Measurements from ENCODE around the gene SMPDL3B. TPM values are rescaled to one million over a fixed set of nuclear protein-coding genes. Genes with fewer than 3 reads are reported as not detected.

SMPDL3B gene
- polyA plus RNA-seq, 1 donor from 2014 or later = not detected

DNA sequence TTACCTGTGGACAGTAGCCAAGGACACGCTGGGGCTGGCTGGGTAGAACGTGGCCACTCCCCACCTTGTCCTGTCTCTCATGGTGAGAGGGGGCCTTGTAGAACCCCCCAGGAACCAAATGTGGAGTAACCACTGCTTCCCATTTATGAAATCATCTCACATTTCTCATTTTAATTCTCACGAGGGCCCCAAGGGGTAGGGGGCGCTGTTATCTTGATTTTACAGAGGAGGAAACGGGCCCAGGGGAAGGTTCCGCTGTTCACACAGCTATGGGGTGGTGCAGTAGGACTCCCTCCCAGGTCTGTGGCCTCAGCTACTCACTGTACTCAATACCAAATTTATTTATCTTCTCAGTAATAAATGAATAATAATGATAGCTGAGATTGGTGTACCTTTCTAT lies 5.5 kb downstream of the SMPDL3B start:
- Histone ChIP-seq H3K79me2 (replicated peaks; ENCODE audit: insufficient read depth, low read length) (no peaks in the 10 kb centered on the region), H3K9ac (ENCODE audit: low read length) (no peak overlapping the region), H3F3A (ENCODE audit: insufficient read depth, low read length, poor library complexity, severe bottlenecking) (no peaks in the 10 kb centered on the region), H3K27ac (ENCODE audit: low read length) (no peak overlapping the region), H3K27me3 (ENCODE audit: insufficient read depth, low read depth, low read length) (peaks cover 6% of the 10 kb centered on the region), H3K36me3 (ENCODE audit: insufficient read depth, low read length) (no peaks in the 10 kb centered on the region), H2AFZ (ENCODE audit: low read depth, low read length) (no peak overlapping the region), H3K9me2 (ENCODE audit: insufficient read depth, low read length) (no peaks in the 10 kb centered on the region), H3K9me3 (ENCODE audit: low read length) (no peaks in the 10 kb centered on the region), H4K20me1 (ENCODE audit: insufficient read depth) (no peaks in the 10 kb centered on the region), H3K4me2 (ENCODE audit: low read length) (no peak overlapping the region), H3K4me3 (ENCODE audit: low read length) (no peak overlapping the region)
- TF ChIP-seq, protein P1, sequence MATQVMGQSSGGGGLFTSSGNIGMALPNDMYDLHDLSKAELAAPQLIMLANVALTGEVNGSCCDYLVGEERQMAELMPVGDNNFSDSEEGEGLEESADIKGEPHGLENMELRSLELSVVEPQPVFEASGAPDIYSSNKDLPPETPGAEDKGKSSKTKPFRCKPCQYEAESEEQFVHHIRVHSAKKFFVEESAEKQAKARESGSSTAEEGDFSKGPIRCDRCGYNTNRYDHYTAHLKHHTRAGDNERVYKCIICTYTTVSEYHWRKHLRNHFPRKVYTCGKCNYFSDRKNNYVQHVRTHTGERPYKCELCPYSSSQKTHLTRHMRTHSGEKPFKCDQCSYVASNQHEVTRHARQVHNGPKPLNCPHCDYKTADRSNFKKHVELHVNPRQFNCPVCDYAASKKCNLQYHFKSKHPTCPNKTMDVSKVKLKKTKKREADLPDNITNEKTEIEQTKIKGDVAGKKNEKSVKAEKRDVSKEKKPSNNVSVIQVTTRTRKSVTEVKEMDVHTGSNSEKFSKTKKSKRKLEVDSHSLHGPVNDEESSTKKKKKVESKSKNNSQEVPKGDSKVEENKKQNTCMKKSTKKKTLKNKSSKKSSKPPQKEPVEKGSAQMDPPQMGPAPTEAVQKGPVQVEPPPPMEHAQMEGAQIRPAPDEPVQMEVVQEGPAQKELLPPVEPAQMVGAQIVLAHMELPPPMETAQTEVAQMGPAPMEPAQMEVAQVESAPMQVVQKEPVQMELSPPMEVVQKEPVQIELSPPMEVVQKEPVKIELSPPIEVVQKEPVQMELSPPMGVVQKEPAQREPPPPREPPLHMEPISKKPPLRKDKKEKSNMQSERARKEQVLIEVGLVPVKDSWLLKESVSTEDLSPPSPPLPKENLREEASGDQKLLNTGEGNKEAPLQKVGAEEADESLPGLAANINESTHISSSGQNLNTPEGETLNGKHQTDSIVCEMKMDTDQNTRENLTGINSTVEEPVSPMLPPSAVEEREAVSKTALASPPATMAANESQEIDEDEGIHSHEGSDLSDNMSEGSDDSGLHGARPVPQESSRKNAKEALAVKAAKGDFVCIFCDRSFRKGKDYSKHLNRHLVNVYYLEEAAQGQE (IDR thresholded peaks at IDR 0.05; ENCODE audit: borderline replicate concordance) = no peak
- TF ChIP-seq MXI1 (conservative IDR thresholded peaks at IDR 0.05; ENCODE audit: poor library complexity, severe bottlenecking) = no peak
- TF ChIP-seq, protein P2, sequence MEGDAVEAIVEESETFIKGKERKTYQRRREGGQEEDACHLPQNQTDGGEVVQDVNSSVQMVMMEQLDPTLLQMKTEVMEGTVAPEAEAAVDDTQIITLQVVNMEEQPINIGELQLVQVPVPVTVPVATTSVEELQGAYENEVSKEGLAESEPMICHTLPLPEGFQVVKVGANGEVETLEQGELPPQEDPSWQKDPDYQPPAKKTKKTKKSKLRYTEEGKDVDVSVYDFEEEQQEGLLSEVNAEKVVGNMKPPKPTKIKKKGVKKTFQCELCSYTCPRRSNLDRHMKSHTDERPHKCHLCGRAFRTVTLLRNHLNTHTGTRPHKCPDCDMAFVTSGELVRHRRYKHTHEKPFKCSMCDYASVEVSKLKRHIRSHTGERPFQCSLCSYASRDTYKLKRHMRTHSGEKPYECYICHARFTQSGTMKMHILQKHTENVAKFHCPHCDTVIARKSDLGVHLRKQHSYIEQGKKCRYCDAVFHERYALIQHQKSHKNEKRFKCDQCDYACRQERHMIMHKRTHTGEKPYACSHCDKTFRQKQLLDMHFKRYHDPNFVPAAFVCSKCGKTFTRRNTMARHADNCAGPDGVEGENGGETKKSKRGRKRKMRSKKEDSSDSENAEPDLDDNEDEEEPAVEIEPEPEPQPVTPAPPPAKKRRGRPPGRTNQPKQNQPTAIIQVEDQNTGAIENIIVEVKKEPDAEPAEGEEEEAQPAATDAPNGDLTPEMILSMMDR (IDR thresholded peaks at IDR 0.05; ENCODE audit: poor library complexity, severe bottlenecking) = no peak
- no peak for TF ChIP-seq TAF1 (IDR thresholded peaks at IDR 0.05; ENCODE audit: low read depth)

DNA sequence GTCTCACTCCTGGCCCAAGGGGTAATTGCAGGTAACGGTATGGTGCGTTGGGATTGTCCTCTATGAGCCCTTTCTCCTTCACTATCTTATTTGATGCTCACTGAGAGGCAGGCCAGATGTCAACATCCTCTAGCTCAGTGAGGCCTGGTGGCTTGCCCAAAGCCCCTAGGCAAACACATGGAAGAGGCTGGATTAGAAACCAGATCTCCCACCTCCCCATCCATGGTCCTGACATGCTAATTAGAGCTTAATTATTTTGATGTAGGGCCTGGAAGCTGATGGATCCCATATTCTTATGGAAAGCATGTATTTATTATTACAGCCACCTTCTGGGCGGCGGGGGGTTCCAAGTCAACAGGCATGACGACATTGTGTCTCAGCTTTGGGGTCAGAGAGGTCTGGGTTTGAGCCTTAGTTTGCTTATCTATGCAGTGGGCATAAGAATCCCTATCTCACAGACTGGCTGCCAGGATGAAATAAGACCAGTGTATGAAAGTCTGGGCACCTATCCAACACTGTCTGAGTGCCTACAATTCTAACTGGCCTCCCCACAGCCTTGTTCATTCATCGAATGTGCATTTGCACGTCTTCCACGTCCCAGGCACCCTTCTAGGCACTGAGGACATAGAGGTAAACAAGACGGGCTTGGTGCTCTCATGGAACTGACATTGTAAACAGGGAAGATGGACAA lies 6.2 kb downstream of the SMPDL3B start:
- no peak for TF ChIP-seq EZH2 (IDR thresholded peaks at IDR 0.05; ENCODE audit: borderline replicate concordance, insufficient read depth, low read length, poor library complexity, severe bottlenecking)
- no peak for TF ChIP-seq RAD21 (conservative IDR thresholded peaks at IDR 0.05)
- no peak for TF ChIP-seq EP300 (conservative IDR thresholded peaks at IDR 0.05; ENCODE audit: poor library complexity, severe bottlenecking)
- TF ChIP-seq, protein P2 (IDR thresholded peaks at IDR 0.05; ENCODE audit: poor library complexity, severe bottlenecking) = no peak
- H3F3A ChIP-seq (ENCODE audit: insufficient read depth, low read length, poor library complexity, severe bottlenecking) = no peaks in the 10 kb centered on the region
- H3K4me2 ChIP-seq (ENCODE audit: low read length) = no peak overlapping the region

More for the DNA sequence above, 6.2 kb downstream of the SMPDL3B start:
- Histone ChIP-seq H3K9me2 (ENCODE audit: insufficient read depth, low read length) (no peaks in the 10 kb centered on the region), H3K79me2 (replicated peaks; ENCODE audit: insufficient read depth, low read length) (no peaks in the 10 kb centered on the region), H3K36me3 (ENCODE audit: insufficient read depth, low read length) (no peaks in the 10 kb centered on the region), H3K27me3 (ENCODE audit: insufficient read depth, low read depth, low read length) (no peaks in the 10 kb centered on the region), H3K9ac (ENCODE audit: low read length) (no peak overlapping the region), H4K20me1 (ENCODE audit: insufficient read depth) (no peaks in the 10 kb centered on the region), H3K4me3 (ENCODE audit: low read length) (no peak overlapping the region), H3K27ac (ENCODE audit: low read length) (no peak overlapping the region), H3K9me3 (ENCODE audit: low read length) (no peaks in the 10 kb centered on the region), H2AFZ (ENCODE audit: low read depth, low read length) (no peak overlapping the region)

All from neural cell (in vitro differentiated cells).